ENCODE measurements around the gene DCP2. TPM values are rescaled to one million over a fixed set of nuclear protein-coding genes. Genes with fewer than 3 reads are reported as not detected.
A peak's percentile ranks its signal among the peaks of the same experiment; 100 is the strongest.

Gene DCP2
- total RNA-seq, 4 donors from 2014 or later: 13.2 to 41.3 (median 22.8) TPM

- Histone ChIP-seq H3K4me3 (no peak overlapping the region), H3K9me3 (no peaks in the 10 kb centered on the region), H3K27ac (no peak overlapping the region), H3K4me1 (no peaks in the 10 kb centered on the region), H3K27me3 (no peaks in the 10 kb centered on the region), H3K36me3 (no peaks in the 10 kb centered on the region)
- DNase-seq: no peak
- no peak for TF ChIP-seq POLR2A (IDR thresholded peaks at IDR 0.05)
- no peak for TF ChIP-seq CTCF (IDR thresholded peaks at IDR 0.05)
Measured at GRCh38 chr5:113065626-113066025, 89.0 kb downstream of the DCP2 start.

- no peaks in the 10 kb centered on the region for H3K36me3 ChIP-seq
Measured at GRCh38 chr5:113067635-113068344, 91.2 kb downstream of the DCP2 start.

GRCh38 chr5:113068559-113068958, 92.0 kb downstream of the DCP2 start:
- H3K27ac ChIP-seq: no peak overlapping the region
- H3K9me3 ChIP-seq: no peaks in the 10 kb centered on the region
- TF ChIP-seq CTCF (IDR thresholded peaks at IDR 0.05): no peak
- TF ChIP-seq POLR2A (IDR thresholded peaks at IDR 0.05): no peak
- no peak for DNase-seq
- H3K4me1 ChIP-seq: no peaks in the 10 kb centered on the region
- no peak overlapping the region for H3K4me3 ChIP-seq
- H3K36me3 ChIP-seq: no peaks in the 10 kb centered on the region
- no peaks in the 10 kb centered on the region for H3K27me3 ChIP-seq

More at GRCh38 chr5:113067635-113068344, 91.2 kb downstream of the DCP2 start:
- Histone ChIP-seq H3K4me3 (no peak overlapping the region), H3K4me1 (no peaks in the 10 kb centered on the region), H3K27ac (peak overlapping the region in 1 of 4 donors; percentile 27), H3K9me3 (no peaks in the 10 kb centered on the region), H3K27me3 (no peaks in the 10 kb centered on the region)
- no peak for DNase-seq
- TF ChIP-seq POLR2A (IDR thresholded peaks at IDR 0.05): no peak
- TF ChIP-seq CTCF (IDR thresholded peaks at IDR 0.05): no peak

Other genes with a start within 250 kb of the DCP2 start
- 100 to 1,000 TPM in 2 of 4 donors, 10 to 100 TPM in 2; 71.0 to 148 (median 106) TPM for gene APC, start 238.9 kb upstream of the DCP2 start, total RNA-seq
- 10 to 100 TPM; 15.7 to 63.7 (median 27.1) TPM for gene SRP19, start 115.5 kb upstream of the DCP2 start, total RNA-seq
- 10 to 100 TPM; 19.8 to 47.5 (median 35.6) TPM for gene REEP5, start 54.6 kb upstream of the DCP2 start, total RNA-seq

All from Peyer's patch (tissue), 4 donors.